Astrocyte of the cerebellum (primary cell): ENCODE measurements around the gene KIFAP3.
"Not testable (repeated sequence)": the region's sequence is repeated elsewhere in the genome, so short reads cannot be mapped to it uniquely, and the experiment has no call there.

Experiments
- DNase-seq: peaks from one replicate; pipeline ENCODE4 v3.0.0-alpha.2; 2011; ENCODE audit warnings: low read depth
- H3K4me3 ChIP-seq: 2 replicates; pipeline ENCODE4 v1.5.1; 2011; ENCODE audit warnings: mild to moderate bottlenecking, low read depth, low read length, moderate library complexity
- in situ Hi-C: cut with HindIII; loops from 2 replicates; pipeline ENCODE4 v1.10.0; 2017; ENCODE audit warnings: low sequenced_read_pairs
- TF ChIP-seq, protein P1 (sequence below): IDR thresholded peaks from 2 replicates; pipeline ENCODE4 v1.5.1; 2012; ENCODE audit warnings: low read length, low read depth, moderate library complexity, mild to moderate bottlenecking; ENCODE audit errors: missing control alignments

The KIFAP3 gene

DNA sequence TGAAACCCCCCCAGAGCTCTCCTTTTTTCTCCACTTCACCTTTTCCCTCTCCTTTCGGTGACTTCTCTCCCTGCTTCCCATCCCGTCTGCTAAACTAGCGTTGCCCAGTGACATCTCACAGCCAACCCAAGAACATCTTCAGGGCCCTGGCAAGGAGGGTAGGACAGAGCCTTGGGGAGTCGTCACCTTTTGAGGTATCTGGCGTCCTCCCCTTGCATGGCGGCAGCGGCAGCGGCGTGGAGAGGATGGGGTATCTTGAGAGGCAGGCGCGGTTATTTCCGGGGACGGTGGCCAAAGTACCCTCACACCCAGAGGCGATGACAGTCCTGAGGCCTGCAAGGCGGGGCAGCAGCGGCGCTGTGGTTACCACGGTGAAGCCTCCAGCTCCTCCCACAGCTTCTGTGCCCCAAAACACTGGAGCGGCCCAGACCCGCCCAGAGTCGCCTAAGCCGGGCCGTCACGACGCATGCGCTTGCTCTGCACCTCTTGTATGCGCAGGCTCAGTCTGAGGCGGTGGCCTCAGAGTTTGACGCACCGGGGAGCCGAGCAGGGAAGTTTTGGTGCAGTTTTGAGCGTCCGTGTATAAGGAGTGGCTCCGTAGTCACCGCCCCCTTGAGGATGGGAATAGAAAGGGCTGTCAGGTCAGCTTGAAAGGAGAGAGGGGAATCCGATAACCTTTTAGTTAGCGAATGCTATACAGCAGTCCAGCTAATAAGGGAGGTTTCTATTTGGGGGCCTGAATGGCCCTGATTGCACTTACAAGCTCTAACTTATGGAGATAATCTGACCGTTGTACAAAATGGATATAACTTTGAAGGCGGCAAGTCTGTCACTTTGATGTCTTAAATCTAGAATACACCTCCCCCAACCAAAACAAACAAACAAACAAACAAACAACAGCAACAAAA, at the start of gene KIFAP3:
Gene KIFAP3 (minus strand): TSS at position 446 of the 908 bp plus-strand sequence. CDS start 228 bp downstream, at position 218.
- peak within 1 kb of the TSS; percentile 95 for H3K4me3 ChIP-seq
- TF ChIP-seq, protein P1, sequence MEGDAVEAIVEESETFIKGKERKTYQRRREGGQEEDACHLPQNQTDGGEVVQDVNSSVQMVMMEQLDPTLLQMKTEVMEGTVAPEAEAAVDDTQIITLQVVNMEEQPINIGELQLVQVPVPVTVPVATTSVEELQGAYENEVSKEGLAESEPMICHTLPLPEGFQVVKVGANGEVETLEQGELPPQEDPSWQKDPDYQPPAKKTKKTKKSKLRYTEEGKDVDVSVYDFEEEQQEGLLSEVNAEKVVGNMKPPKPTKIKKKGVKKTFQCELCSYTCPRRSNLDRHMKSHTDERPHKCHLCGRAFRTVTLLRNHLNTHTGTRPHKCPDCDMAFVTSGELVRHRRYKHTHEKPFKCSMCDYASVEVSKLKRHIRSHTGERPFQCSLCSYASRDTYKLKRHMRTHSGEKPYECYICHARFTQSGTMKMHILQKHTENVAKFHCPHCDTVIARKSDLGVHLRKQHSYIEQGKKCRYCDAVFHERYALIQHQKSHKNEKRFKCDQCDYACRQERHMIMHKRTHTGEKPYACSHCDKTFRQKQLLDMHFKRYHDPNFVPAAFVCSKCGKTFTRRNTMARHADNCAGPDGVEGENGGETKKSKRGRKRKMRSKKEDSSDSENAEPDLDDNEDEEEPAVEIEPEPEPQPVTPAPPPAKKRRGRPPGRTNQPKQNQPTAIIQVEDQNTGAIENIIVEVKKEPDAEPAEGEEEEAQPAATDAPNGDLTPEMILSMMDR, result peak; percentile 55
- peak; percentile 91 for DNase-seq
- in situ Hi-C loops, result no loop called here

DNA sequence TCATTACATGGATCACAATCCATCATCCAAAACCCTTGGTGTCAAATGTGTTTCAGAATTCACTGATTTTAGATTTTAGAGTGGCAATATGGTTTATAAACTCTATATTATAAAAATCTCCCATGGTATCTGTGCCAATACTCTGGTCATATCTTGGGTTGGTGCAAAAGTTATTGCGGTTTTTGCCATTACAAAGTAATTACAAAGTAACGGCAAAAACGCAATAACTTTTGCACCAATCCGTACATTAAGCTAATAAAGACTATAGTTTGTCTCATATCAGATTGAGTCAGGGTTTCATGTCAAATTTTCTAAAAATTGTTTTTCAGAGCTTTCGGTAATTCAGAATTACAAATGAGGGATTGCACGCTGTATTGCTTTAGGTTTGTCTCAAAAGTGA, 47.9 kb upstream of the KIFAP3 start:
- TF ChIP-seq, protein P1, result no peak
- no peak overlapping the region for H3K4me3 ChIP-seq
- no peak for DNase-seq
- in situ Hi-C loops, result no loop called here

DNA sequence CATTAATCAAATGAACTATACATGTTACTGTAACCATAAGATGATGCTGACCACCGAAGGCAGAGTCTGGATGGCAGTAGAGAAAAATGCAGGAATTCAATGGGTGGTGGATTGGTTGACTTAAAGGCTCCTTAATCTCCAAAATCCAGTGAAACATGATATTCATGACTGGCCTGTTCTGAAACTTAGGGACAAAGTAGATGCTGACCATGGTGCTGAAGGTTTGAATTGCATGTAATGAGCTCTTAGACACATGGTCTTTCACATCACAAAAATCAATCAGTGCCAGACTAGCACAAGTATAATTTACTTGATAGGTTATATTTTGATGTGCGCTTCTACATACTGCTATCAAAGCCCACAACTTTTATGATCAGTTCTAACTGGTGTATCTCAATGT, 40.4 kb upstream of the KIFAP3 start:
- TF ChIP-seq, protein P1, result no peak
- in situ Hi-C loops, result no loop called here
- H3K4me3 ChIP-seq, result no peak overlapping the region
- peak; percentile 40 for DNase-seq

DNA sequence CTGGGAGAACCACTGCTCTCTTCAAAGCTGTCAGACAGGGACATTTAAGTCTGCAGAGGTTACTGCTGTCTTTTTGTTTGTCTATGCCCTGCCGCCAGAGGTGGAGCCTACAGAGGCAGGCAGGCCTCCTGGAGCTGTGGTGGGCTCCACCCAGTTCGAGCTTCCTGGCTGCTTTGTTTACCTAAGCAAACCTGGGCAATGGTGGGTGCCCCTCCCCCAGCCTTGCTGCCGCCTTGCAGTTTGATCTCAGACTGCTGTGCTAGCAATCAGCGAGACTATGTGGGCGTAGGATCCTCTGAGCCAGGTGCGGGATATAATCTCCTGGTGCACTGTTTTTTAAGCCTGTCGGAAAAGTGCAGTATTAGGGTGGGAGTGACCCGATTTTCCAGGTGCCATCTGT, 38.6 kb upstream of the KIFAP3 start:
- DNase-seq, H3K4me3 ChIP-seq, in situ Hi-C loops: not testable (repeated sequence)

DNA sequence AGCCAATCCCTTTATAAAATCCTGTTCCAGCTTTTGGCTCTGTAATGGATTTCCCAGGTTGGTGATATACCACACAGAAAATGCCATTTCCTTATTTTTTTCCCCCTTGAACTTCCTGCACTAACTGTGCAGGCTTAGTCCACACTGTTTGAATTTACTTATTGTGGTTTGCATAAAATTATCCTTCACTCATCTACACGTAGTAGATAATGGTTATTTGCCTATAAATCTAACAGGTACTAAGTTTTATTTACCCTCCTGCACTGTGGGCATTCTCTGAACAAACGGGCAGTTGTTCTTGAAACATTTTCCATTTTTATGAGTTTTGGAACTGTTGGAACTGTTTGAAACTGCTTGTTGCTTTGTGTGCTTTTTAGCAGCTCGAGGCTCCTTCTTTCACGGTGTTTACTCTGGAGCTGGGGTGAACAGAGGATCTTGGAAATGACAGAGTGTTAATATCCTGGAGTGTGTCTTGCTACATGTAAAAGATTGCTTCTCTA, 23.0 kb upstream of the KIFAP3 start:
- DNase-seq, result no peak
- TF ChIP-seq, protein P1, result no peak
- in situ Hi-C loops, result no loop called here
- H3K4me3 ChIP-seq, result no peak overlapping the region

DNA sequence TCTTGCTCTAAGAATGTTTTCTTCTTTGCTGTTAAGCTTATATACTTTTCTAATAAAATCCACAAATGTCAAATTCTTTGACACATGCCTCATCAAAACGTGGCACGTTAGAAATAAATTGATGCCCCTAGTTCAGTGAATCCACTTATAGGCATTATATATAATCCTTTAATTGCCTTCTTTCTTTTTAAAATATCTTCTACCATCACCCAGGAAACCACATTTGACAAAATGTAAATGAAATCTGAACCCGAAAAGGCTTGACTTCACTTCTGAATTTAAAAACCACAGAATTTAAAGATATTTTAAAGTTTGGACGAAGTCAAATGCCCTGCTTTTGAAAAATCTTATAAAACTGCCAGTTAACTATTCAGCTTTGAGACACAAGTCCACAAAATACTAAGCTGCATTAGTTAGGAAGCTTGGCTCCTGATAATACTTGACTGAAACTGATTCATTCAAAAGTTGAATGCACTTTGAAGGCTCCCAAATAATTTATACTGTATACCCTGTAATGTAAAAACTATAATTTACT, 22.4 kb upstream of the KIFAP3 start:
- TF ChIP-seq, protein P1, result no peak
- in situ Hi-C loops, result no loop called here
- DNase-seq, result no peak
- no peak overlapping the region for H3K4me3 ChIP-seq

DNA sequence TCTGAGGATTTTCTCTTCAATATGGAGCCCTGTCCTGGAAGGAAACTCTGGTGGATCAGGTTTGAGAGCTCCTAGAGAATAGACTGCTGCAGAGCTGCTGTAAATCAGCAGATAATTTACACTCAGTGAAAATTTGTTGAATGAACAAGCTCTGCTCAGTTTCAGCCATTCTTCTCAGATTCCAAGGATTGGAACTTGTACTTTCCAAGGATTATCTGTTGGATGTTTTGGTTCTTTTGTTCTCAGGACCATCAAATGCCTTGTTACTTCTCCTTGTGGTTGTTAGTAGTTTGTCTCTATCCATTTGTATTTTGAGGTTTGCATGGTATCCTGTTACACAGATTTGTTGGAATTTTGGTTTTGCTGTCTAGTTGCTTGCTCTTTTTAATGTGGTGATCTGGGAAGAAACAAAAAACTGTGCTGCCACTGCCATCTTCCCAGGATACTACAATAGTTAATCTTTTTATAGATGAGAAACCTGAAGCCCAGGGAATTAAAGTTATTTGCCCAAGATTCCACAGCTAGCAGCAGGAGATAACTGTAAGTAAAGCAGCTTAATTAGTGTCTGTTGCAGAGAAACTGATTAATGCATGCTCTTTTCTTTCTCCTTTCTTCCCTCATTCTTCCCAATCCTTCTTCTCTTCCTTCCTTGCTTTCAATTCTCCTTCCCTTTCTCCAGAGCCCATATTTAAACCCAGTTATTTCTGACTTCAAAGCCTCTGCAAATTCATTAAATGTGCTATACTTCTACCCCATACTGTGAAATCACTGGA, 21.7 kb upstream of the KIFAP3 start:
- no peak overlapping the region for H3K4me3 ChIP-seq
- in situ Hi-C loops, result no loop called here
- TF ChIP-seq, protein P1, result no peak
- no peak for DNase-seq

DNA sequence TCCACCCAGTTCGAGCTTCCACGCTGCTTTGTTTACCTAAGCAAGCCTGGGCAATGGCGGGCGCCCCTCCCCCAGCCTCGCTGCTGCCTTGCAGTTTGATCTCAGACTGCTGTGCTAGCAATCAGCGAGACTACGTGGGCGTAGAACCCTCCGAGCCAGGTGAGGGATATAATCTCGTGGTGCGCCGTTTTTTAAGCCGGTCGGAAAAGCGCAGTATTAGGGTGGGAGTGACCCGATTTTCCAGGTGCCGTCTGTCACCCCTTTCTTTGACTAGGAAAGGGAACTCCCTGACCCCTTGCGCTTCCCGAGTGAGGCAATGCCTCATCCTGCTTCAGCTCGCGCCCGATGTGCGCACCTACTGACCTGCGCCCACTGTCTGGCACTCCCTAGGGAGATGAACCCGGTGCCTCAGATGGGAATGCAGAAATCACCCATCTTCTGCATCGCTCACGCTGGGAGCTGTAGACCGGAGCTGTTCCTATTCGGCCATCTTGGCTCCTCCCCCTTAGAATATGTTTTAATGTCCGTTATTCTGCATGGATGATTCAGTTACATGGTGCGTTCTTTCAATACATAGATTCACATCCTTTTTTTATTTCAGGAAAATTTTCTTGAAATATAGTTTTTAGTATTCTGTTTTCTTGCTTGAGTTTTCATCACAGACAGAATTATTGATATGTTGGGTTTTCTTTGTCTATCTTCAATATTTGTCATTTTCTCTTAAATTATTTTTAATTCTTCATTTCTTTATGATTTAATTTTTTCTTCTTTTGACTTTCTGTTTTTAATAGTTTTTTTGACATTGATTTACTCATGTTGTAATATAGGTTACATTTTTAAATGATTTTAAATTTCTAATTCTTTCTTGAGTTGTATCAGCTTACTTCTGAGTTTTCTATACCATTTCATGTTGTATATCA, 20.5 kb upstream of the KIFAP3 start:
- in situ Hi-C loops, H3K4me3 ChIP-seq, DNase-seq: not testable (repeated sequence)
